ENCODE results near the gene DNAH10. TPM values are rescaled to one million over a fixed set of nuclear protein-coding genes. Genes with fewer than 3 reads are reported as not detected.
A peak's percentile ranks its signal among the peaks of the same experiment; 100 is the strongest.

DNAH10 gene
- total and polyA plus RNA-seq, 2 experiments from 2014 or later: 0.77 to 1.0 TPM

DNA sequence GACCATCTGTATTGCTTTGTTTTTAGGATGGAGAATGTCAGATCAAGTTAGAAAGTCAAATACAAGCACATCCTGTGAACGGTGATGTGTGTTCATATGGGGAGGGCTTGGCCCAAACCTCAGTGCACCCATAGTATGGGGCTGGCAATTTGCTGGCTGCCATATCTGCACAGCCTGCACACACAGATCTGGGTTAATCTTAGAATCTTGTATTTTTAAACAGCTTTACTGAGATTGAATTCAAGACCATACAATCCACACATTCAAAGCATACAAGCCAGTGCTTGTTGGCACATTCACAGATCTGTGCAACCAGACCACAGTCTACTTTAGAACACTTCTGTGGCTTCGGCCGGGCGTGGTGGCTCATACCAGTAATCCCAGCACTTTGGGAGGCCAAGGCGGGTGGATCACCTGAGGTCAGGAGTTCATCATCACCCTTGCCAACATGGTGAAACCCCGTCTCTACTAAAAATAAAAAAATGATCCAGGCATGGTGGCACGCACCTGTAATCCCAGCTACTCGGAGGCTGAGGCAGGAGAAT, 120.1 kb downstream of the DNAH10 start:
- DNase-seq (ENCODE audit: low read depth in 1 of 2, low spot score in 1 of 2): no peak
- H3K27me3 ChIP-seq: peaks cover 3% of the 10 kb centered on the region
- H3K27ac ChIP-seq: no peak overlapping the region
- no peaks in the 10 kb centered on the region for H3K36me3 ChIP-seq
- no peak for TF ChIP-seq CTCF (IDR thresholded peaks at IDR 0.05; ENCODE audit: low read depth, low read length)
- no peaks in the 10 kb centered on the region for H3K4me1 ChIP-seq (ENCODE audit: low read depth)
- H3K9me3 ChIP-seq (ENCODE audit: low read depth): no peaks in the 10 kb centered on the region
- H3K4me3 ChIP-seq: no peak overlapping the region

GRCh38 chr12:123886258-123886657, 124.2 kb downstream of the DNAH10 start:
- no peak overlapping the region for H3K27ac ChIP-seq
- TF ChIP-seq CTCF (IDR thresholded peaks at IDR 0.05; ENCODE audit: low read depth, low read length): no peak
- no peaks in the 10 kb centered on the region for H3K9me3 ChIP-seq (ENCODE audit: low read depth)
- no peaks in the 10 kb centered on the region for H3K4me1 ChIP-seq (ENCODE audit: low read depth)
- H3K36me3 ChIP-seq: no peaks in the 10 kb centered on the region
- peaks cover 3% of the 10 kb centered on the region for H3K27me3 ChIP-seq
- H3K4me3 ChIP-seq: no peak overlapping the region
- no peak for DNase-seq (ENCODE audit: low read depth in 1 of 2, low spot score in 1 of 2)

DNA sequence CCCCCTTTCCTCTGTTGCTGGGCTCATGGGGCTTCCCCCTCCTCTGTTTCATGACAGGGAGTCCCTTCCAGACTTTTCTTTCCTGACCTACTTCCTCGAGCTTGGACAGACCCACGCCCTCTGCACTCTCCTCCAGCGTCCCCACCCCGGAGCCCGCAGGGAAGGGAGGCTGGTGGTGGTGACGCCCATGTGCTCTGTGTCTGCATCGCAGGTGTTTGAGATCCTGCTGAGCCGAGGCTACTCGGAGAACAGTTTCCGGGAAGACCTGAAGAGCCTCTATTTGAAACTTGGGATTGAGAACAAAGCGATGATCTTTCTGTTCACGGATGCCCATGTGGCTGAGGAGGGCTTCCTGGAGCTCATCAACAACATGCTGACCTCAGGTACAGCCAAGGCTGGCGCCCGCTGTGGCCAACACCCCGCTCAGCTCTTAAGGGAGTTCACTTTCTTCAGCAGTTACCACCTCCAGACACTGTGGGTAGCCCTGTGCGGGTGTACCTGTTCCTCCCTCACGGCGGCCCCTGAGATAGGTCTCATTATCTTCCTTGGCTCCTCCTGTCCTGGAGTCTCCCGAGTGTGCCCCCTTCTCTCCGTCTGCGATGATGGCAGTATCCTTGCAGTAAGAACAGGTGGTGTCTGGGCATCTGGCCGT, 125.0 kb downstream of the DNAH10 start:
- Histone ChIP-seq H3K9me3 (ENCODE audit: low read depth) (no peaks in the 10 kb centered on the region), H3K4me3 (no peak overlapping the region), H3K27ac (no peak overlapping the region), H3K36me3 (no peaks in the 10 kb centered on the region), H3K27me3 (peaks cover 3% of the 10 kb centered on the region), H3K4me1 (ENCODE audit: low read depth) (no peaks in the 10 kb centered on the region)
- DNase-seq (ENCODE audit: low read depth in 1 of 2, low spot score in 1 of 2): no peak
- no peak for TF ChIP-seq CTCF (IDR thresholded peaks at IDR 0.05; ENCODE audit: low read depth, low read length)

DNA sequence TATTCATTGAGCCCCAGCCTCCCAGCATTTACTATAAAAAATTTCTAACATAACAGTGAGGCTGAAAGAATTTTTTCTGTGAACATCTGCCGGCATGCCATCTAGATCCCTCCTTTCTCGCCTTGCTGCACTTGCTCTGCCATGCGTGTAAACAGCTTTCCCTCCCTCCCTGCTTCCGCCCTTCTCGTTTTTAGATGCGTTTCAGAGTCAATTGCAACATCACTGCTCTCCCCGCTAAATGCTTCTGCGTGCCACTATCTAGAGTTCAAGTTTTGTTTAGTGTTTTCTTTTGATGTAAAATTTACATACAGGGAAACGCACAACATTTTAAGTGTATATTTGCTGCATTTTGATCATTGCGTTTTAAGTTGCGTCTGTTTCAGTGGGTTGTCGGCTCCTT, 126.9 kb downstream of the DNAH10 start:
- Histone ChIP-seq H3K9me3 (ENCODE audit: low read depth) (no peaks in the 10 kb centered on the region), H3K4me3 (no peak overlapping the region), H3K36me3 (no peaks in the 10 kb centered on the region), H3K4me1 (ENCODE audit: low read depth) (peaks cover 11% of the 10 kb centered on the region), H3K27ac (no peak overlapping the region), H3K27me3 (no peaks in the 10 kb centered on the region)
- no peak for TF ChIP-seq CTCF (IDR thresholded peaks at IDR 0.05; ENCODE audit: low read depth, low read length)
- no peak for DNase-seq (ENCODE audit: low read depth in 1 of 2, low spot score in 1 of 2)

- H3K4me3 ChIP-seq: no peak overlapping the region
- no peaks in the 10 kb centered on the region for H3K9me3 ChIP-seq (ENCODE audit: low read depth)
- no peak overlapping the region for H3K27ac ChIP-seq
- no peaks in the 10 kb centered on the region for H3K36me3 ChIP-seq
- no peaks in the 10 kb centered on the region for H3K27me3 ChIP-seq
- TF ChIP-seq CTCF (IDR thresholded peaks at IDR 0.05; ENCODE audit: low read depth, low read length): no peak
- peaks cover 11% of the 10 kb centered on the region for H3K4me1 ChIP-seq (ENCODE audit: low read depth)
- peak in 1 of 2 donors; percentile 30 for DNase-seq (ENCODE audit: low read depth in 1 of 2, low spot score in 1 of 2)
These were observed 127.9 kb downstream of the DNAH10 start for GRCh38 chr12:123889848-123890535.

All from cardiac muscle cell (in vitro differentiated cells and primary cell).